H1 (cell line): ENCODE measurements around the gene RETREG1. TPM values are rescaled to one million over a fixed set of nuclear protein-coding genes. Genes with fewer than 3 reads are reported as not detected.

Experiments
- CTCF ChIA-PET: fragments of 300-600 bp; sonication (Branson Sonifier 250); formaldehyde crosslinking; loops from one replicate; lab custom pipeline; 2021; ENCODE audit not compliant: partially characterized antibody; lab: Charles Lee
- POLR2A ChIA-PET: fragments of 300-600 bp; sonication (Branson Sonifier 250); formaldehyde crosslinking; loops from one replicate; lab custom pipeline; 2021; ENCODE audit warnings: inconsistent platforms; ENCODE audit not compliant: partially characterized antibody; lab: Charles Lee
- DNase-seq, 2 experiments: peaks; one replicate each; pipeline versions ENCODE4 v3.0.0 to v3.0.0-alpha.2; 2010 to 2022; ENCODE audit warnings: low spot score in 2 of 2, low read depth in 1 of 2, mixed read lengths in 1 of 2
- FAIRE-seq: peaks from 2 replicates; lab custom pipeline; 2011; peaks lifted over from hg19 to GRCh38; lab: Jason Lieb, UNC
- H2AFZ ChIP-seq: 2 replicates; pipeline ENCODE4 v1.8.1; 2012; ENCODE audit warnings: low read length, inconsistent platforms
- H2AK5ac ChIP-seq: 2 replicates; pipeline ENCODE4 v1.6.1; 2013; ENCODE audit warnings: low read depth, low read length
- H2BK120ac ChIP-seq: replicated peaks from 2 replicates; pipeline ENCODE3; 2013; ENCODE audit warnings: low read depth, low read length, inconsistent platforms
- H2BK12ac ChIP-seq: 2 replicates; pipeline ENCODE4 v1.6.1; 2013; ENCODE audit warnings: low read depth, low read length
- H2BK15ac ChIP-seq: 2 replicates; pipeline ENCODE4 v1.6.1; 2013; ENCODE audit warnings: low read length
- H2BK20ac ChIP-seq: 2 replicates; pipeline ENCODE4 v1.6.1; 2013; ENCODE audit warnings: low read length
- H2BK5ac ChIP-seq: 2 replicates; pipeline ENCODE4 v1.6.1; 2013; ENCODE audit warnings: low read depth, low read length
- H3K14ac ChIP-seq: 2 replicates; pipeline ENCODE4 v1.6.1; 2013; ENCODE audit warnings: inconsistent platforms; ENCODE audit not compliant: insufficient read length
- H3K18ac ChIP-seq: 2 replicates; pipeline ENCODE4 v1.6.1; 2013; ENCODE audit warnings: low read length; ENCODE audit errors: extremely low read depth
- H3K23ac ChIP-seq: 2 replicates; pipeline ENCODE4 v1.6.1; 2013; ENCODE audit warnings: inconsistent platforms; ENCODE audit not compliant: insufficient read length
- H3K23me2 ChIP-seq: 2 replicates; pipeline ENCODE4 v1.6.1; 2013; ENCODE audit warnings: low read depth, low read length
- H3K27ac ChIP-seq: 2 replicates; pipeline ENCODE4 v1.6.1; 2011; ENCODE audit warnings: low read depth, low read length, inconsistent platforms
- H3K27me3 ChIP-seq, 4 experiments: replicated peaks in 1 of 4; 1 replicate in 1 of 4; 2 replicates in 3 of 4; pipeline versions ENCODE4 v1.6.1 to v1.8.1; 2011 to 2013; ENCODE audit warnings: low read length in 3 of 4, mild to moderate bottlenecking in 3 of 4, inconsistent platforms in 2 of 4, mixed read lengths in 2 of 4, moderate library complexity in 1 of 4; ENCODE audit not compliant: control insufficient read depth in 3 of 4, insufficient read depth in 3 of 4; ENCODE audit errors: extremely low read depth in 1 of 4
- H3K36me3 ChIP-seq, 4 experiments: 2 replicates each; pipeline versions ENCODE4 v1.6.1 to v1.8.1; 2011 to 2013; ENCODE audit warnings: mild to moderate bottlenecking in 4 of 4, low read length in 3 of 4, moderate library complexity in 2 of 4, control low read depth in 1 of 4, inconsistent platforms in 1 of 4; ENCODE audit not compliant: insufficient read depth in 4 of 4, control insufficient read depth in 2 of 4
- H3K4ac ChIP-seq: replicated peaks from 2 replicates; pipeline ENCODE3; 2013; ENCODE audit warnings: low read length, low read depth, mixed read lengths, inconsistent platforms; ENCODE audit not compliant: insufficient read length
- H3K4me1 ChIP-seq, 4 experiments: replicated peaks in 1 of 4; 1 replicate in 1 of 4; 2 replicates in 3 of 4; pipeline versions ENCODE4 v1.6.1 to v1.8.1; 2011 to 2013; ENCODE audit warnings: low read length in 3 of 4, inconsistent platforms in 2 of 4, mixed read lengths in 1 of 4; ENCODE audit not compliant: insufficient read depth in 4 of 4, control insufficient read depth in 3 of 4
- H3K4me2 ChIP-seq, 2 experiments: 2 replicates each; pipeline versions ENCODE4 v1.6.1 to v1.8.1; 2011 to 2013; ENCODE audit warnings: low read depth in 2 of 2, low read length in 2 of 2, control low read depth in 1 of 2, inconsistent platforms in 1 of 2, mild to moderate bottlenecking in 1 of 2; ENCODE audit not compliant: insufficient read depth in 1 of 2
- H3K4me3 ChIP-seq, 4 experiments: fragments of 200-600, 300-600 bp in 1 of 4; sonication (generic), shearing (Covaris generic), sonication (Bioruptor Twin) in 1 of 4; 2 replicates each; pipeline versions ENCODE4 v1.5.1 to v1.8.1; 2011 to 2016; ENCODE audit warnings: low read length in 4 of 4, low read depth in 3 of 4, control low read depth in 2 of 4, inconsistent platforms in 2 of 4, mild to moderate bottlenecking in 2 of 4, mixed read lengths in 1 of 4, moderate library complexity in 1 of 4; ENCODE audit not compliant: insufficient read depth in 2 of 4; ENCODE audit errors: extremely low read depth in 1 of 4
- H3K56ac ChIP-seq: replicated peaks from 2 replicates; pipeline ENCODE3; 2013; ENCODE audit warnings: low read depth, mild to moderate bottlenecking, mixed read lengths, low read length, inconsistent platforms; ENCODE audit not compliant: insufficient read length
- H3K79me1 ChIP-seq: 2 replicates; pipeline ENCODE4 v1.6.1; 2013; ENCODE audit warnings: low read depth, low read length, control low read depth
- H3K79me2 ChIP-seq, 2 experiments: 2 replicates each; pipeline versions ENCODE4 v1.6.1 to v1.8.1; 2012 to 2013; ENCODE audit warnings: low read length in 2 of 2, mild to moderate bottlenecking in 2 of 2, inconsistent platforms in 1 of 2; ENCODE audit not compliant: insufficient read depth in 2 of 2, control insufficient read depth in 1 of 2
- H3K9ac ChIP-seq, 4 experiments: replicated peaks in 1 of 4; 1 replicate in 1 of 4; 2 replicates in 3 of 4; pipeline versions ENCODE4 v1.6.1 to v1.8.1; 2011 to 2013; ENCODE audit warnings: low read depth in 3 of 4, low read length in 3 of 4, control low read depth in 2 of 4, mild to moderate bottlenecking in 2 of 4, moderate library complexity in 2 of 4, inconsistent platforms in 1 of 4; ENCODE audit errors: extremely low read depth in 1 of 4
- H3K9me3 ChIP-seq, 2 experiments: 2 replicates each; pipeline versions ENCODE4 v1.6.1 to v1.8.1; 2012 to 2013; ENCODE audit warnings: mild to moderate bottlenecking in 2 of 2, moderate library complexity in 2 of 2, control low read depth in 1 of 2, inconsistent platforms in 1 of 2, low read depth in 1 of 2, low read length in 1 of 2, mixed read lengths in 1 of 2; ENCODE audit not compliant: insufficient read depth in 2 of 2
- H4K20me1 ChIP-seq, 2 experiments: replicated peaks in 1 of 2; 2 replicates each; pipeline versions ENCODE3 to v1.8.1; 2011 to 2013; ENCODE audit warnings: inconsistent platforms in 2 of 2, low read length in 2 of 2, mild to moderate bottlenecking in 1 of 2; ENCODE audit not compliant: insufficient read depth in 2 of 2, control insufficient read depth in 1 of 2
- H4K5ac ChIP-seq: 2 replicates; pipeline ENCODE4 v1.6.1; 2013; ENCODE audit warnings: low read length, low read depth, mixed read lengths, inconsistent platforms; ENCODE audit not compliant: insufficient read length
- H4K8ac ChIP-seq: 2 replicates; pipeline ENCODE4 v1.8.0; 2013; ENCODE audit warnings: mild to moderate bottlenecking, moderate library complexity, low read length, inconsistent platforms; ENCODE audit not compliant: insufficient read depth; ENCODE audit errors: extremely low read depth
- H4K91ac ChIP-seq: replicated peaks from 2 replicates; pipeline ENCODE3; 2013; ENCODE audit warnings: low read length, mixed read lengths, inconsistent platforms; ENCODE audit not compliant: insufficient read length
- E2F6 ChIP-seq: IDR thresholded peaks from 2 replicates; pipeline ENCODE4 v1.6.1; 2012; ENCODE audit warnings: inconsistent platforms
- WGBS, 2 experiments: shearing (Covaris generic) in 1 of 2; methylation state at CpG; one replicate each; pipeline versions ENCODE4 v1.1.6 to v1.1.7; 2013 to 2015; ENCODE audit warnings: low lambda C conversion rate in 2 of 2, mixed read lengths in 2 of 2, inconsistent platforms in 1 of 2, low coverage in 1 of 2, missing lambda C conversion rate in 1 of 2; ENCODE audit not compliant: insufficient replicate concordance in 2 of 2, insufficient coverage in 1 of 2, insufficient read length in 1 of 2; ENCODE audit errors: extremely low coverage in 1 of 2, missing lambda C conversion rate in 1 of 2; 5-methylcytosine and 5-hydroxymethylcytosine counted together
- polyA plus RNA-seq, 7 experiments: library from polyadenylated mRNA; depleted of rRNA in 3 of 7; stranded (reverse) in 5 of 7; unstranded in 2 of 7; fragments of >200 nt in 5 of 7; fragments of 200-250 nt in 2 of 7; gene quantifications; 1 replicate in 5 of 7; 2 replicates in 1 of 7; 4 replicates in 1 of 7; pipeline versions ENCODE4 v1.2.1 to v1.2.3, GENCODE V29; 2011 to 2013; ENCODE audit warnings: missing spikeins in 2 of 7, mixed read lengths in 2 of 7
- total RNA-seq: library from RNA; stranded (reverse); fragmentation: NEBNext Ultra II Directional; extraction: Animal tissue kit (Norgen Biotek cat#: 25700); gene quantifications from 2 replicates; pipeline ENCODE4 v1.2.1, GENCODE V29; 2021

RETREG1 gene
- total and polyA plus RNA-seq, 2 of the 8 experiments (the other 6 are each of a cell fraction or from before 2014, with no cell fraction given): 0.62 to 1.9 TPM

GRCh38 chr5:16502866-16503265 lies 113.9 kb downstream of the RETREG1 start:
- TF ChIP-seq E2F6: no peak
- H3K4me2 ChIP-seq: no peak overlapping the region
- 84% methylated on average over 3 of the region's 3 CpGs; no CpG with 5 or more reads in 1 of the 2 experiments for WGBS, 2 experiments
- H2AFZ ChIP-seq: no peak overlapping the region
- H3K4me3 ChIP-seq: no peak overlapping the region
- no peak overlapping the region for H3K9ac ChIP-seq
- FAIRE-seq (no peak), DNase-seq (no peak)
- H2BK15ac ChIP-seq: no peak overlapping the region
- H4K8ac ChIP-seq: no peak overlapping the region
- POLR2A ChIA-PET: no interaction called here
- no peak overlapping the region for H2AK5ac ChIP-seq
- no peak overlapping the region for H3K23ac ChIP-seq
- H3K18ac ChIP-seq: no peak overlapping the region; the same call in 1 of the 2 replicates
- H3K27me3 ChIP-seq: no peaks in the 10 kb centered on the region; a peak in 1 of 7 replicates
- H3K27ac ChIP-seq: no peak overlapping the region
- no peak overlapping the region for H3K4ac ChIP-seq
- H4K20me1 ChIP-seq: no peaks in the 10 kb centered on the region
- no peak overlapping the region for H3K56ac ChIP-seq
- no peaks in the 10 kb centered on the region for H3K79me1 ChIP-seq
- H2BK12ac ChIP-seq: no peak overlapping the region
- no peaks in the 10 kb centered on the region for H3K36me3 ChIP-seq
- H2BK20ac ChIP-seq: no peak overlapping the region
- CTCF ChIA-PET: interaction anchor here (0.5 to 2.7 kb wide), 3 partner anchors 13 to 1521 kb away, joined by 3 to 12 read pairs (median 5); no protein-coding TSS in a partner anchor
- H3K9me3 ChIP-seq: no peaks in the 10 kb centered on the region
- no peak overlapping the region for H3K14ac ChIP-seq
- H2BK5ac ChIP-seq: no peak overlapping the region
- H4K91ac ChIP-seq: no peak overlapping the region
- H3K23me2 ChIP-seq: no peaks in the 10 kb centered on the region
- no peak overlapping the region for H2BK120ac ChIP-seq
- H3K4me1 ChIP-seq: no peaks in the 10 kb centered on the region
- H3K79me2 ChIP-seq: no peaks in the 10 kb centered on the region
- no peak overlapping the region for H4K5ac ChIP-seq
